ENCODE data around the gene ITGA3.

The ITGA3 gene

DNA sequence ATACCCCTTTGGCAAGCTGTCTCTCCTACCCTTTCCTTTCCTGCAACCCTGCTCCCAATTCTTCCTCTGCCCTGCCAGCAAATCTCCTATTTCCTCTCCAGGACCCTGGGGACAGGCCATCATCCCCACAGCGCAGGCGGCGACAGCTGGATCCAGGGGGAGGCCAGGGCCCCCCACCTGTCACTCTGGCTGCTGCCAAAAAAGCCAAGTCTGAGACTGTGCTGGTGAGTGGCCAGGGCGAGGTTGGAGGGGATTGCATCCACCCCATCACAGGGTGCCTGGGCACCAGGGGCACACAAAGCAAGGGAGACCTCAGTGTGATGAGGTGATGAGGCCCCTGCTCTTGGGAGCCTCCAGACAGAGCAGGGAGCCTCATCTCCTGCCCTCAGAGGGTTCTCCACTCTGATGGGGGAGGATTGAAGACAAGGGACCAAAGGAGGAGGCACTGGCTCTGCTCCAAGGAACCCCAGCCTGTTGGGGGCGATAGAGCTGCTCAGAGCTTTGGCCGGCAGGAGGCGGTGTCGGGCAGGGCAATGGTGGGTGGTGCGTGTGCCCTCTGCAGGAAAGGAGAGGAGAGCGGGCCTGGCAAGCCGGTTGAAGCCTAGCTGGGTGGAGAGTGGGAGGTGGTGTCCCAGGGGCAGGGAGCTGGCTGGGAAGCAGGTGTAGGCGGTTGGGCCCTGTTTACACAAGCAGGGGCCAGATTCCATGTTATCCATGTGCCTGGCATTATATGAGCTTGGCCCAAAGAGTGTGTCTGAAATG lies 23.6 kb downstream of the ITGA3 start:
- Histone ChIP-seq H3K27me3 (ENCODE audit: control insufficient read depth, insufficient read depth, low read length) (no peaks in the 10 kb centered on the region), H3K79me2 (no peaks in the 10 kb centered on the region), H3K4me1 (no peaks in the 10 kb centered on the region), H3K4me2 (ENCODE audit: low read length) (no peak overlapping the region), H3K9ac (no peak overlapping the region), H3K9me3 (ENCODE audit: control insufficient read depth, low read length) (no peaks in the 10 kb centered on the region), H3K4me3 (ENCODE audit: low read depth, low read length) (no peak overlapping the region), H3K36me3 (ENCODE audit: control insufficient read depth, insufficient read depth, low read length) (no peaks in the 10 kb centered on the region), H2AFZ (no peak overlapping the region), H3K27ac (no peak overlapping the region)
- TF ChIP-seq, protein P1, sequence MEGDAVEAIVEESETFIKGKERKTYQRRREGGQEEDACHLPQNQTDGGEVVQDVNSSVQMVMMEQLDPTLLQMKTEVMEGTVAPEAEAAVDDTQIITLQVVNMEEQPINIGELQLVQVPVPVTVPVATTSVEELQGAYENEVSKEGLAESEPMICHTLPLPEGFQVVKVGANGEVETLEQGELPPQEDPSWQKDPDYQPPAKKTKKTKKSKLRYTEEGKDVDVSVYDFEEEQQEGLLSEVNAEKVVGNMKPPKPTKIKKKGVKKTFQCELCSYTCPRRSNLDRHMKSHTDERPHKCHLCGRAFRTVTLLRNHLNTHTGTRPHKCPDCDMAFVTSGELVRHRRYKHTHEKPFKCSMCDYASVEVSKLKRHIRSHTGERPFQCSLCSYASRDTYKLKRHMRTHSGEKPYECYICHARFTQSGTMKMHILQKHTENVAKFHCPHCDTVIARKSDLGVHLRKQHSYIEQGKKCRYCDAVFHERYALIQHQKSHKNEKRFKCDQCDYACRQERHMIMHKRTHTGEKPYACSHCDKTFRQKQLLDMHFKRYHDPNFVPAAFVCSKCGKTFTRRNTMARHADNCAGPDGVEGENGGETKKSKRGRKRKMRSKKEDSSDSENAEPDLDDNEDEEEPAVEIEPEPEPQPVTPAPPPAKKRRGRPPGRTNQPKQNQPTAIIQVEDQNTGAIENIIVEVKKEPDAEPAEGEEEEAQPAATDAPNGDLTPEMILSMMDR (IDR thresholded peaks at IDR 0.05): peak; percentile 54

DNA sequence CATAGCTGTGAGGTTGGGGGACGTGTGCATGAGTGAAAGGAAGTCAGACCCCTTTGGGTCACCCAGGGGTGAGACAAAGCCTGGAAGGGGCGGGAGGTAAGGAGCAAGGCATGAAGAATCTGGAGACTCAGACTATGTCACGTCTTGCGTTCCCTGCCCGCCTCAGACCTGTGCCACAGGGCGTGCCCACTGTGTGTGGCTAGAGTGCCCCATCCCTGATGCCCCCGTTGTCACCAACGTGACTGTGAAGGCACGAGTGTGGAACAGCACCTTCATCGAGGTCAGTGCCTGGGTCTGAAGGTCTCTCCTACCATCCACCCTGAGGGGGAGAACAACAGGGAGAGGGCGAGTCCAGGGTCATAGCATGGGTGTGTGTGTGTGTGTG lies 24.2 kb downstream of the ITGA3 start:
- TF ChIP-seq, protein P1 (IDR thresholded peaks at IDR 0.05): no peak
- H3K4me1 ChIP-seq: no peaks in the 10 kb centered on the region
- no peak overlapping the region for H3K9ac ChIP-seq
- H3K27me3 ChIP-seq (ENCODE audit: control insufficient read depth, insufficient read depth, low read length): no peaks in the 10 kb centered on the region
- no peaks in the 10 kb centered on the region for H3K36me3 ChIP-seq (ENCODE audit: control insufficient read depth, insufficient read depth, low read length)
- no peaks in the 10 kb centered on the region for H3K9me3 ChIP-seq (ENCODE audit: control insufficient read depth, low read length)
- no peak overlapping the region for H3K27ac ChIP-seq
- no peak overlapping the region for H3K4me3 ChIP-seq (ENCODE audit: low read depth, low read length)
- no peak overlapping the region for H3K4me2 ChIP-seq (ENCODE audit: low read length)
- H2AFZ ChIP-seq: no peak overlapping the region
- no peaks in the 10 kb centered on the region for H3K79me2 ChIP-seq

DNA sequence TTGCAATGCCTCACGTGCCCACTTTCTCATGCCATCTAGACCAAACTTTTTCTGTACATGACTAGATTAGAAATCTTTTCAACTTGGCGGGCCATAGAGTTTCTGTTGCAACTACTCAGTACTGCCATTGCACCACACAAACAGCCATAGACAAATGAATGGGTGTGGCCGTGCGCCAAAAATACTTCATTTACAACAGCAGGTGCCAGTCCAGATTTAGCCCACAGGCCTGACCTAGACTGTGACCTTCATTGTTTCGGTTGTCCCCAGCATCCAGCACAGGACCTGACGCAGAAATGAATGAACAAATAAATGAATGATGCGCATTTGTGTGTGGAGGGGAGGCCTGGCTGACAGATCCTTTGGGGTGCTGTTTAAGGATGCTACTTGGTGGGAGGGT lies 24.9 kb downstream of the ITGA3 start:
- Histone ChIP-seq H3K9ac (no peak overlapping the region), H3K4me3 (ENCODE audit: low read depth, low read length) (no peak overlapping the region), H3K4me2 (ENCODE audit: low read length) (no peak overlapping the region), H3K9me3 (ENCODE audit: control insufficient read depth, low read length) (no peaks in the 10 kb centered on the region), H3K36me3 (ENCODE audit: control insufficient read depth, insufficient read depth, low read length) (no peaks in the 10 kb centered on the region), H3K27ac (no peak overlapping the region), H3K4me1 (no peaks in the 10 kb centered on the region), H3K79me2 (no peaks in the 10 kb centered on the region), H3K27me3 (ENCODE audit: control insufficient read depth, insufficient read depth, low read length) (no peaks in the 10 kb centered on the region), H2AFZ (no peak overlapping the region)
- TF ChIP-seq, protein P1 (IDR thresholded peaks at IDR 0.05): no peak

DNA sequence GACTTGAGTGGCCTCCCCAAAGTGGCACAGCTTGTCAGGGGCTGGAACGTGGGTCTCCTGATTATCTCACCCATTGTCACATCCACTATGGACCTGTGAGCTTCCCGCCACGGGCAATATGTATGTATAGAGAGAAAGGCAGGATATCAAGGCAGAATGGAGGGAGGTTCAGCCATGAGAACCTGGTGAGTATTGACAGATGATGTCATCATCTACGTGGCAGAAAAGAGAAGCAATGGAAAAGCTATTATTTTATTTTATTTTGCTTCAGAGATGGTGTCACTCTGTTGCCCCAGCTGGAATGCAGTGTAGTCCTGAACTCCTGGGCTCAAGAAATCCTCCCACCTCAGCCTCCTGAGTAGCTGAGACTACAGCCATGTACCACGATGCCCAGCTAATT lies 25.8 kb downstream of the ITGA3 start:
- Histone ChIP-seq H2AFZ (no peak overlapping the region), H3K27me3 (ENCODE audit: control insufficient read depth, insufficient read depth, low read length) (no peaks in the 10 kb centered on the region), H3K4me1 (no peaks in the 10 kb centered on the region), H3K4me2 (ENCODE audit: low read length) (no peak overlapping the region), H3K27ac (no peak overlapping the region), H3K36me3 (ENCODE audit: control insufficient read depth, insufficient read depth, low read length) (no peaks in the 10 kb centered on the region), H3K9ac (no peak overlapping the region), H3K4me3 (ENCODE audit: low read depth, low read length) (no peak overlapping the region), H3K9me3 (ENCODE audit: control insufficient read depth, low read length) (no peaks in the 10 kb centered on the region), H3K79me2 (no peaks in the 10 kb centered on the region)
- TF ChIP-seq, protein P1 (IDR thresholded peaks at IDR 0.05): no peak

Data from parathyroid adenoma (tissue), 2 donors.